Testis (tissue), 3 donors: Measurements from ENCODE around the gene SGPL1. TPM values are rescaled to one million over a fixed set of nuclear protein-coding genes. Genes with fewer than 3 reads are reported as not detected.

Experiments
- DNase-seq: peaks from one replicate; pipeline ENCODE4 v3.0.0-alpha.2; 2019
- H3K27ac ChIP-seq, 2 donors: fragments of 200-600 bp; sonication (generic); one replicate each; pipeline ENCODE4 v1.5.1; 2019
- H3K27me3 ChIP-seq: fragments of 200-600 bp; sonication (generic); one replicate; pipeline ENCODE4 v1.5.1; 2019
- H3K36me3 ChIP-seq: fragments of 200-600 bp; sonication (generic); one replicate; pipeline ENCODE4 v1.5.1; 2017; ENCODE audit warnings: low read depth; ENCODE audit errors: missing control alignments
- H3K4me1 ChIP-seq: fragments of 200-600 bp; sonication (generic); one replicate; pipeline ENCODE4 v1.5.1; 2019
- H3K4me3 ChIP-seq, 2 donors: fragments of 200-600 bp; sonication (generic); one replicate each; pipeline ENCODE4 v1.5.1; 2017 to 2019
- H3K9me3 ChIP-seq: fragments of 200-600 bp; sonication (generic); one replicate; pipeline ENCODE4 v1.5.1; 2017
- CTCF ChIP-seq, 3 experiments: fragments of 450-650 bp in 2 of 3; fragments of 200-600 bp in 1 of 3; sonication (generic) in 1 of 3; IDR thresholded peaks; one replicate each; pipeline ENCODE4 v1.5.1; 2016 to 2019; ENCODE audit warnings: antibody characterized with exemption in 3 of 3, mild to moderate bottlenecking in 2 of 3, moderate library complexity in 1 of 3
- POLR2A ChIP-seq: fragments of 450-650 bp; IDR thresholded peaks from one replicate; pipeline ENCODE4 v1.6.1; 2017; ENCODE audit warnings: antibody characterized with exemption, mild to moderate bottlenecking, moderate library complexity
- WGBS, 2 donors: methylation state at CpG; one replicate each; pipeline ENCODE4 v1.1.5; 2018; 5-methylcytosine and 5-hydroxymethylcytosine counted together
- intact Hi-C: fragments of 100-400 bp; cut with DNase I; formaldehyde crosslinking; loops from one replicate; pipeline ENCODE4 v1.15.1; 2023; ENCODE audit warnings: low total_unique reads
- polyA plus RNA-seq: library from polyadenylated mRNA; stranded (reverse); fragments of 350-450 nt; fragmentation: Illumina TruSeq; extraction: RNeasy Lipid Tissue Mini Kit (QIAGEN cat#74804); gene quantifications from one replicate; pipeline ENCODE4 v1.2.3, GENCODE V29; 2014; ENCODE audit warnings: low read depth, low replicate concordance; ENCODE audit not compliant: insufficient read depth
- total RNA-seq, 2 donors: library from RNA; depleted of rRNA; stranded (reverse); fragments of >200 nt; gene quantifications; one replicate each; pipeline ENCODE4 v1.2.3, GENCODE V29; 2016

Gene SGPL1
- total and polyA plus RNA-seq, 3 donors from 2014 or later, result 38.5 to 70.1 (median 64.2) TPM

GRCh38 chr10:70915206-70915605 is 99.5 kb downstream of the SGPL1 start:
- Histone ChIP-seq H3K9me3 (no peaks in the 10 kb centered on the region), H3K27ac (no peak overlapping the region), H3K36me3 (no peaks in the 10 kb centered on the region), H3K27me3 (no peaks in the 10 kb centered on the region), H3K4me1 (no peaks in the 10 kb centered on the region), H3K4me3 (no peak overlapping the region)
- TF ChIP-seq CTCF (IDR thresholded peaks at IDR 0.05), result no peak
- no peak for TF ChIP-seq POLR2A
- no peak for DNase-seq
- 87 to 92% methylated on average over 3 to 5 of the region's 5 CpGs for WGBS, 2 donors
- intact Hi-C loops, result no loop called here

GRCh38 chr10:70915806-70916205 is 100.1 kb downstream of the SGPL1 start:
- intact Hi-C loops, result no loop called here
- Histone ChIP-seq H3K4me3 (no peak overlapping the region), H3K27ac (no peak overlapping the region), H3K27me3 (no peaks in the 10 kb centered on the region), H3K36me3 (no peaks in the 10 kb centered on the region), H3K9me3 (no peaks in the 10 kb centered on the region), H3K4me1 (no peaks in the 10 kb centered on the region)
- DNase-seq, result no peak
- no peak for TF ChIP-seq POLR2A
- TF ChIP-seq CTCF (IDR thresholded peaks at IDR 0.05), result no peak
- 92 to 94% methylated on average over 5 to 9 of the region's 9 CpGs for WGBS, 2 donors

GRCh38 chr10:70916241-70916640 is 100.5 kb downstream of the SGPL1 start:
- 93 to 95% methylated on average over 3 to 6 of the region's 6 CpGs for WGBS, 2 donors
- Histone ChIP-seq H3K36me3 (no peaks in the 10 kb centered on the region), H3K4me1 (no peaks in the 10 kb centered on the region), H3K9me3 (no peaks in the 10 kb centered on the region), H3K4me3 (no peak overlapping the region), H3K27ac (no peak overlapping the region), H3K27me3 (no peaks in the 10 kb centered on the region)
- no peak for TF ChIP-seq POLR2A
- no peak for TF ChIP-seq CTCF (IDR thresholded peaks at IDR 0.05)
- intact Hi-C loops, result no loop called here
- DNase-seq, result no peak

- Histone ChIP-seq H3K36me3 (no peaks in the 10 kb centered on the region), H3K4me3 (no peak overlapping the region), H3K27me3 (no peaks in the 10 kb centered on the region), H3K27ac (no peak overlapping the region), H3K4me1 (no peaks in the 10 kb centered on the region), H3K9me3 (no peaks in the 10 kb centered on the region)
- DNase-seq, result no peak
- intact Hi-C loops, result no loop called here
- TF ChIP-seq CTCF (IDR thresholded peaks at IDR 0.05), result no peak
- TF ChIP-seq POLR2A, result no peak
- WGBS, 2 donors, result 73 to 90% methylated on average over 3 to 5 of the region's 5 CpGs
These were observed 101.5 kb downstream of the SGPL1 start for GRCh38 chr10:70917226-70917625.

GRCh38 chr10:70917635-70918034 is 101.9 kb downstream of the SGPL1 start:
- no peaks in the 10 kb centered on the region for H3K4me1 ChIP-seq
- no peaks in the 10 kb centered on the region for H3K27me3 ChIP-seq
- no peak overlapping the region for H3K27ac ChIP-seq
- 91% methylated on average over 6 to 10 of the region's 10 CpGs for WGBS, 2 donors
- H3K4me3 ChIP-seq, result no peak overlapping the region
- intact Hi-C loops, result no loop called here
- no peak for DNase-seq
- no peak for TF ChIP-seq CTCF (IDR thresholded peaks at IDR 0.05)
- H3K36me3 ChIP-seq, result no peaks in the 10 kb centered on the region
- no peaks in the 10 kb centered on the region for H3K9me3 ChIP-seq
